Transverse colon (tissue), 4 donors: Measurements from ENCODE around the gene ZNF672. TPM values are rescaled to one million over a fixed set of nuclear protein-coding genes. Genes with fewer than 3 reads are reported as not detected.

Experiments used
- DNase-seq: peaks from one replicate; pipeline ENCODE4 v3.0.0-alpha.2; 2019
- H3K27ac ChIP-seq, 4 donors: fragments of 200-600 bp; sonication (generic); 2 replicates each; pipeline ENCODE4 v1.5.1; 2016 to 2018; ENCODE audit warnings: inconsistent platforms in 4 of 4
- H3K27me3 ChIP-seq: fragments of 200-600 bp; sonication (generic); 2 replicates; pipeline ENCODE4 v1.5.1; 2017; ENCODE audit warnings: inconsistent platforms
- H3K36me3 ChIP-seq, 4 donors: fragments of 200-600 bp; sonication (generic); 2 replicates each; pipeline ENCODE4 v1.5.1; 2017 to 2019; ENCODE audit warnings: inconsistent platforms in 4 of 4
- H3K4me1 ChIP-seq, 4 donors: fragments of 200-600 bp; sonication (generic); 2 replicates each; pipeline ENCODE4 v1.5.1; 2017 to 2020; ENCODE audit warnings: inconsistent platforms in 4 of 4
- H3K4me3 ChIP-seq, 4 donors: fragments of 200-600 bp; sonication (generic); 1 replicate in 1 of 4; 2 replicates in 3 of 4; pipeline versions ENCODE4 v1.5.1 to v1.6.1; 2017 to 2019; ENCODE audit warnings: inconsistent platforms in 4 of 4
- H3K9me3 ChIP-seq, 2 donors: fragments of 200-600 bp; sonication (generic); 2 replicates each; pipeline ENCODE4 v1.5.1; 2017 to 2019; ENCODE audit warnings: inconsistent platforms in 2 of 2
- EP300 ChIP-seq: sonication (generic); formaldehyde crosslinking; IDR thresholded peaks from one replicate; pipeline ENCODE4 v1.6.1; 2017; ENCODE audit warnings: antibody characterized with exemption, low read depth
- POLR2A ChIP-seq: fragments of 450-650 bp; IDR thresholded peaks from one replicate; pipeline ENCODE4 v1.6.1; 2016; ENCODE audit warnings: antibody characterized with exemption, mild to moderate bottlenecking, moderate library complexity
- POLR2AphosphoS5 ChIP-seq, 3 donors: sonication (generic); formaldehyde crosslinking; IDR thresholded peaks; one replicate each; pipeline ENCODE4 v1.6.1; 2016; ENCODE audit warnings: antibody characterized with exemption in 3 of 3
- WGBS, 2 donors: methylation state at CpG; one replicate each; pipeline ENCODE4 v1.1.5; 2018; ENCODE audit warnings: low coverage in 1 of 2; 5-methylcytosine and 5-hydroxymethylcytosine counted together
- in situ Hi-C, 4 donors: fragments of 200-750 bp; cut with MboI; loops; one replicate each; pipeline versions ENCODE4 v1.15.0 to v1.15.1; 2017; ENCODE audit warnings: low sequenced_read_pairs in 3 of 4, low pct_ligation_motif_present in 1 of 4, low pct_unique_long_range_greater_than_20kb in 1 of 4
- intact Hi-C: fragments of 100-400 bp; cut with DNase I; formaldehyde crosslinking; loops from one replicate; pipeline ENCODE4 v1.15.1; 2023; ENCODE audit warnings: low total_unique reads
- total RNA-seq, 4 donors: library from RNA; depleted of rRNA; stranded (reverse); fragments of >200 nt; gene quantifications; one replicate each; pipeline ENCODE4 v1.1.0, GENCODE V29; 2016
- TF ChIP-seq, protein P1 (sequence below), 5 experiments: fragments of 200-600 bp in 3 of 5; fragments of 450-650 bp in 2 of 5; sonication (generic) in 3 of 5; IDR thresholded peaks; 1 replicate in 2 of 5; 2 replicates in 3 of 5; pipeline ENCODE4 v1.5.1; 2016 to 2017; ENCODE audit warnings: antibody characterized with exemption in 5 of 5, inconsistent platforms in 3 of 5, mild to moderate bottlenecking in 2 of 5, moderate library complexity in 1 of 5

The ZNF672 gene
- total RNA-seq, 4 donors from 2014 or later, result 34.8 to 53.1 (median 44.7) TPM

- no peaks in the 10 kb centered on the region for H3K9me3 ChIP-seq
- H3K4me3 ChIP-seq, result no peak overlapping the region
- DNase-seq, result no peak
- TF ChIP-seq, protein P1, sequence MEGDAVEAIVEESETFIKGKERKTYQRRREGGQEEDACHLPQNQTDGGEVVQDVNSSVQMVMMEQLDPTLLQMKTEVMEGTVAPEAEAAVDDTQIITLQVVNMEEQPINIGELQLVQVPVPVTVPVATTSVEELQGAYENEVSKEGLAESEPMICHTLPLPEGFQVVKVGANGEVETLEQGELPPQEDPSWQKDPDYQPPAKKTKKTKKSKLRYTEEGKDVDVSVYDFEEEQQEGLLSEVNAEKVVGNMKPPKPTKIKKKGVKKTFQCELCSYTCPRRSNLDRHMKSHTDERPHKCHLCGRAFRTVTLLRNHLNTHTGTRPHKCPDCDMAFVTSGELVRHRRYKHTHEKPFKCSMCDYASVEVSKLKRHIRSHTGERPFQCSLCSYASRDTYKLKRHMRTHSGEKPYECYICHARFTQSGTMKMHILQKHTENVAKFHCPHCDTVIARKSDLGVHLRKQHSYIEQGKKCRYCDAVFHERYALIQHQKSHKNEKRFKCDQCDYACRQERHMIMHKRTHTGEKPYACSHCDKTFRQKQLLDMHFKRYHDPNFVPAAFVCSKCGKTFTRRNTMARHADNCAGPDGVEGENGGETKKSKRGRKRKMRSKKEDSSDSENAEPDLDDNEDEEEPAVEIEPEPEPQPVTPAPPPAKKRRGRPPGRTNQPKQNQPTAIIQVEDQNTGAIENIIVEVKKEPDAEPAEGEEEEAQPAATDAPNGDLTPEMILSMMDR (IDR thresholded peaks at IDR 0.05), result no peak
- TF ChIP-seq EP300 (no peak), POLR2A (no peak), POLR2AphosphoS5 (IDR thresholded peaks at IDR 0.05) (no peak)
- H3K36me3 ChIP-seq, result peaks cover 0 to 46% (median 23%) of the 10 kb centered on the region in 4 donors
- no peaks in the 10 kb centered on the region for H3K4me1 ChIP-seq
- 87% methylated on average over 3 of the region's 3 CpGs; no CpG with 5 or more reads in 1 of the 2 donors for WGBS, 2 donors
- intact Hi-C loops, result no loop called here
- H3K27ac ChIP-seq, result no peak overlapping the region
- in situ Hi-C loops, result no loop called here
- no peaks in the 10 kb centered on the region for H3K27me3 ChIP-seq
Measured at GRCh38 chr1:248849152-248849551, 11.1 kb downstream of the ZNF672 start.

GRCh38 chr1:248849637-248850036 lies 11.6 kb downstream of the ZNF672 start:
- peaks cover 0 to 46% (median 22%) of the 10 kb centered on the region in 4 donors for H3K36me3 ChIP-seq

DNA sequence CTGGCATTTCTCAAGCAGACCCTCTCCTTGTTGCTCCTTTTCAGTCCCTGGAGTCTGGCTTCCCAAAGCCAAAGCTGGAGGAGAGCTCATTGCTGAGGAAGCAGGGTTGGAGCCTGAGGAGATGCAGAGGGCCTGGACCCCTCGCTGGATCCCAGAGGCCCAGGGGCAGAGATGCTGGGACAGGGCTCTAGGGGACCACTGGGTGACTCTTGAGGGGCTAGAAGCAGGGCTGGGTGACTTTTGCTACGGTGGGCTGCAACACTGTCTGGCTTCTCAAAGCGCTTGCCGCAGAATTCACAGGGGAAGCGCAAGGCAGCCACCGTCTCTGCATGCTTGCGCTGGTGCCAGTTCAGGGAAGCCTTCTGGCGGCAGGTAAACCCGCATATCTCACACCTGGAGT lies 12.1 kb downstream of the ZNF672 start:
- in situ Hi-C loops, result no loop called here
- Histone ChIP-seq H3K9me3 (no peaks in the 10 kb centered on the region), H3K4me3 (no peak overlapping the region), H3K4me1 (no peaks in the 10 kb centered on the region), H3K27ac (no peak overlapping the region), H3K27me3 (no peaks in the 10 kb centered on the region), H3K36me3 (peaks cover 0 to 45% (median 20%) of the 10 kb centered on the region in 4 donors)
- DNase-seq, result no peak
- WGBS, 2 donors, result 90% methylated on average over 9 of the region's 9 CpGs; no CpG with 5 or more reads in 1 of the 2 donors
- no peak for TF ChIP-seq POLR2A
- TF ChIP-seq EP300, result no peak
- TF ChIP-seq, protein P1 (IDR thresholded peaks at IDR 0.05), result no peak
- intact Hi-C loops, result no loop called here

More at GRCh38 chr1:248849637-248850036, 11.6 kb downstream of the ZNF672 start:
- WGBS, 2 donors, result 95% methylated on average over 3 of the region's 3 CpGs; no CpG with 5 or more reads in 1 of the 2 donors
- H3K9me3 ChIP-seq, result no peaks in the 10 kb centered on the region
- no peak overlapping the region for H3K4me3 ChIP-seq
- no peak for DNase-seq
- intact Hi-C loops, result no loop called here
- H3K27me3 ChIP-seq, result no peaks in the 10 kb centered on the region
- no peaks in the 10 kb centered on the region for H3K4me1 ChIP-seq
- in situ Hi-C loops, result no loop called here
- TF ChIP-seq POLR2A (no peak), EP300 (no peak)
- no peak overlapping the region for H3K27ac ChIP-seq

- intact Hi-C loops (no loop called here), in situ Hi-C loops (no loop called here)
- WGBS, 2 donors, result 88% methylated on average over 10 of the region's 10 CpGs; no CpG with 5 or more reads in 1 of the 2 donors
- H3K9me3 ChIP-seq, result no peaks in the 10 kb centered on the region
- H3K27me3 ChIP-seq, result no peaks in the 10 kb centered on the region
- H3K4me3 ChIP-seq, result no peak overlapping the region
- H3K27ac ChIP-seq, result no peak overlapping the region
- peaks cover 0 to 39% (median 17%) of the 10 kb centered on the region in 4 donors for H3K36me3 ChIP-seq
- no peak for TF ChIP-seq EP300
- TF ChIP-seq, protein P1 (IDR thresholded peaks at IDR 0.05), result no peak
- TF ChIP-seq POLR2A, result no peak
- TF ChIP-seq POLR2AphosphoS5 (IDR thresholded peaks at IDR 0.05), result no peak
- no peak for DNase-seq
- H3K4me1 ChIP-seq, result no peaks in the 10 kb centered on the region
Measured at GRCh38 chr1:248850536-248851251, 12.7 kb downstream of the ZNF672 start.

DNA sequence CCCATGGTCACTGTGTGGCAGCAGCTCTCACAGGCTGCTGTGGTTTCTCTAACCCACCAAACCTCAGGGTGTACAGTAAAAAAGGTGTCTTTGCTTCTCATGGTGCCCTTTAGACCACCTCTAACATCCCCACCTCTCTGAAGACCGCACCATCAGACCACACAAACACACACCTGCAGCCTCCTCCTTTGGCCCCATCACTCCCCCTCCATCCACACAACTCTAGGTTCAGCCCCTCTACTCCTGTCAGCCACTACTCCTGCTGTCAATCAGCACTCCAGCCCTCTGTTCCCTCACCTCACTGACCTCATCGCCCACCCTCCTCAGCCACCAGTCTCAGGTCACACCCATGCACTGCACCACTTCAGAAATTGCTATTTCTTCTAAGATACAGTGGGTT lies 13.4 kb downstream of the ZNF672 start:
- no peak for DNase-seq
- in situ Hi-C loops (no loop called here), intact Hi-C loops (no loop called here)
- 92 to 93% methylated on average over 2 of the region's 2 CpGs for WGBS, 2 donors
- peaks cover 0 to 33% (median 13%) of the 10 kb centered on the region in 4 donors for H3K36me3 ChIP-seq
- no peaks in the 10 kb centered on the region for H3K9me3 ChIP-seq
- no peaks in the 10 kb centered on the region for H3K4me1 ChIP-seq
- H3K27me3 ChIP-seq, result no peaks in the 10 kb centered on the region
- H3K4me3 ChIP-seq, result no peak overlapping the region
- no peak overlapping the region for H3K27ac ChIP-seq
- no peak for TF ChIP-seq POLR2A
- TF ChIP-seq EP300, result no peak
- TF ChIP-seq, protein P1 (IDR thresholded peaks at IDR 0.05), result no peak
- no peak for TF ChIP-seq POLR2AphosphoS5 (IDR thresholded peaks at IDR 0.05)
